IMR-90 (cell line): ENCODE data around the gene PLBD1. TPM values are rescaled to one million over a fixed set of nuclear protein-coding genes. Genes with fewer than 3 reads are reported as not detected.

Experiments
- ATAC-seq: fragments of 200-7000 bp; cut with Tn5 transposase; 2 replicates; pipeline ENCODE4 v1.9.1; 2020; ENCODE audit warnings: low read depth, mild to moderate bottlenecking, moderate library complexity
- Bru-seq: library from RNA; stranded (reverse); fragments of 400-500 nt; gene quantifications from one replicate; lab custom pipeline; 2021; lab: Mats Ljungman, UMichigan
- BruChase-seq, 2 experiments: library from RNA; stranded (reverse); fragments of 400-500 nt; gene quantifications; one replicate each; lab custom pipeline; 2021; lab: Mats Ljungman, UMichigan
- BruUV-seq: library from RNA; stranded (reverse); fragments of 400-500 nt; replicated peaks from 2 replicates; lab custom pipeline; 2021; lab: Mats Ljungman, UMichigan
- CTCF ChIA-PET: fragments of 300-600 bp; formaldehyde crosslinking; extraction: SDS; loops from one replicate; lab custom pipeline; 2021; ENCODE audit warnings: antibody characterized with exemption; lab: Yijun Ruan, JAX
- POLR2A ChIA-PET: fragments of 300-600 bp; sonication (Branson Sonifier 250); formaldehyde crosslinking; loops from one replicate; lab custom pipeline; 2022; ENCODE audit warnings: antibody characterized with exemption; ENCODE audit not compliant: unreplicated experiment; lab: Charles Lee
- DNase-seq: peaks from one replicate; pipeline ENCODE4 v3.0.0; 2013
- H2AFZ ChIP-seq: replicated peaks from 2 replicates; pipeline ENCODE3; 2013; ENCODE audit warnings: low read length, mild to moderate bottlenecking; ENCODE audit not compliant: poor library complexity
- H2AK5ac ChIP-seq: 2 replicates; pipeline ENCODE4 v1.6.1; 2013; ENCODE audit warnings: low read depth, low read length, inconsistent platforms
- H2AK9ac ChIP-seq: replicated peaks from 2 replicates; pipeline ENCODE3; 2013; ENCODE audit warnings: mild to moderate bottlenecking, low read depth, low read length, moderate library complexity; ENCODE audit not compliant: poor library complexity
- H2BK120ac ChIP-seq: 2 replicates; pipeline ENCODE4 v1.6.1; 2013; ENCODE audit warnings: low read depth, low read length, inconsistent platforms
- H2BK15ac ChIP-seq: 3 replicates; pipeline ENCODE4 v1.6.1; 2013; ENCODE audit warnings: low read depth, low read length, inconsistent platforms
- H2BK20ac ChIP-seq: 2 replicates; pipeline ENCODE4 v1.6.1; 2013; ENCODE audit warnings: low read depth, mild to moderate bottlenecking, inconsistent platforms, low read length, moderate library complexity
- H2BK5ac ChIP-seq: 2 replicates; pipeline ENCODE4 v1.6.1; 2013; ENCODE audit warnings: mild to moderate bottlenecking, low read depth, low read length, inconsistent platforms; ENCODE audit not compliant: poor library complexity, severe bottlenecking
- H3K14ac ChIP-seq: replicated peaks from 2 replicates; pipeline ENCODE4 v1.6.1; 2013; ENCODE audit warnings: low read depth, low read length, inconsistent platforms
- H3K18ac ChIP-seq: 2 replicates; pipeline ENCODE4 v1.6.1; 2013; ENCODE audit warnings: low read depth, low read length, control low read depth
- H3K23ac ChIP-seq: 2 replicates; pipeline ENCODE4 v1.6.1; 2013; ENCODE audit warnings: low read depth, low read length, inconsistent platforms
- H3K27ac ChIP-seq: 2 replicates; pipeline ENCODE4 v1.5.1; 2013; ENCODE audit warnings: mild to moderate bottlenecking, control low read depth, low read length; ENCODE audit not compliant: insufficient read depth
- H3K27me3 ChIP-seq: 2 replicates; pipeline ENCODE4 v1.6.1; 2013; ENCODE audit warnings: low read length; ENCODE audit not compliant: control insufficient read depth, insufficient read depth
- H3K36me3 ChIP-seq: 2 replicates; pipeline ENCODE4 v1.6.1; 2013; ENCODE audit warnings: low read length, mixed read lengths; ENCODE audit not compliant: control insufficient read depth, insufficient read depth
- H3K4ac ChIP-seq: 2 replicates; pipeline ENCODE4 v1.6.1; 2013; ENCODE audit warnings: low read depth, low read length, inconsistent platforms
- H3K4me1 ChIP-seq: 2 replicates; pipeline ENCODE4 v1.6.1; 2013; ENCODE audit warnings: low read length, mixed read lengths; ENCODE audit not compliant: control insufficient read depth, insufficient read depth
- H3K4me2 ChIP-seq: 2 replicates; pipeline ENCODE4 v1.6.1; 2013; ENCODE audit warnings: low read depth, mild to moderate bottlenecking, control low read depth, low read length, moderate library complexity
- H3K4me3 ChIP-seq: 2 replicates; pipeline ENCODE4 v1.5.1; 2013; ENCODE audit warnings: low read depth, mild to moderate bottlenecking, control low read depth, low read length, moderate library complexity; ENCODE audit not compliant: insufficient read depth
- H3K56ac ChIP-seq: 2 replicates; pipeline ENCODE4 v1.6.1; 2013; ENCODE audit warnings: low read length, inconsistent platforms; ENCODE audit not compliant: insufficient read depth; ENCODE audit errors: extremely low read depth
- H3K79me1 ChIP-seq, 2 experiments: 2 replicates each; pipeline ENCODE4 v1.6.1; 2013; ENCODE audit warnings: low read length in 2 of 2, inconsistent platforms in 1 of 2, low read depth in 1 of 2
- H3K9ac ChIP-seq: 2 replicates; pipeline ENCODE4 v1.6.1; 2013; ENCODE audit warnings: low read depth, low read length, control low read depth
- H3K9me1 ChIP-seq: 2 replicates; pipeline ENCODE4 v1.6.1; 2013; ENCODE audit warnings: low read length, inconsistent platforms; ENCODE audit not compliant: insufficient read depth
- H3K9me3 ChIP-seq: 2 replicates; pipeline ENCODE4 v1.6.1; 2013; ENCODE audit warnings: low read length; ENCODE audit not compliant: control insufficient read depth, insufficient read depth
- H4K20me1 ChIP-seq: 2 replicates; pipeline ENCODE4 v1.6.1; 2013; ENCODE audit warnings: low read length, inconsistent platforms; ENCODE audit not compliant: insufficient read depth
- H4K5ac ChIP-seq: 2 replicates; pipeline ENCODE4 v1.6.1; 2013; ENCODE audit warnings: mild to moderate bottlenecking, low read depth, low read length, control low read depth
- H4K8ac ChIP-seq, 2 experiments: 2 replicates each; pipeline ENCODE4 v1.6.1; 2013; ENCODE audit warnings: low read depth in 2 of 2, low read length in 2 of 2, control low read depth in 1 of 2, inconsistent platforms in 1 of 2
- H4K91ac ChIP-seq: 2 replicates; pipeline ENCODE4 v1.6.1; 2013; ENCODE audit warnings: low read depth, low read length, inconsistent platforms; ENCODE audit not compliant: insufficient read depth
- BHLHE40 ChIP-seq: fragments of 150-350 bp; IDR thresholded peaks from 2 replicates; pipeline ENCODE4 v1.6.1; 2016; ENCODE audit warnings: mild to moderate bottlenecking, low read depth, low read length
- CEBPB ChIP-seq: IDR thresholded peaks from 2 replicates; pipeline ENCODE4 v1.6.1; 2012; ENCODE audit warnings: low read depth, low read length, improper control_type of control experiment
- MXI1 ChIP-seq: IDR thresholded peaks from 2 replicates; pipeline ENCODE4 v1.6.1; 2012; ENCODE audit warnings: low read depth, mild to moderate bottlenecking, low read length, moderate library complexity, borderline replicate concordance
- NFE2L2 ChIP-seq: fragments of 150-350 bp; IDR thresholded peaks from 2 replicates; pipeline ENCODE4 v1.6.1; 2016; ENCODE audit warnings: low read depth, mild to moderate bottlenecking, low read length
- WGBS, 2 experiments: methylation state at CpG; one replicate each; pipeline versions ENCODE4 v1.1.5 to v1.1.7; 2013; ENCODE audit warnings: missing lambda C conversion rate in 2 of 2; ENCODE audit not compliant: insufficient read length in 1 of 2; ENCODE audit errors: extremely low coverage in 2 of 2; 5-methylcytosine and 5-hydroxymethylcytosine counted together
- dilution Hi-C: fragments of 300-500 bp; cut with HindIII; formaldehyde crosslinking; loops from one replicate; pipeline ENCODE4 v1.14.3; 2018; ENCODE audit warnings: low sequenced_read_pairs; ENCODE audit not compliant: unreplicated experiment
- in situ Hi-C: fragments of 300-500 bp; cut with MboI; formaldehyde crosslinking; loops from 3 replicates; pipeline ENCODE4 v1.14.3; 2019; ENCODE audit warnings: low sequenced_read_pairs, inconsistent platforms, mixed read lengths
- intact Hi-C: fragments of 100-400 bp; cut with micrococcal nuclease; formaldehyde crosslinking; loops from 2 replicates; pipeline ENCODE4 v1.10.0; 2022
- long read RNA-seq: library from polyadenylated mRNA; unstranded; transcript quantifications from one replicate; pipeline ENCODE4 v2.0.0, GENCODE V29; 2021; ENCODE audit not compliant: unreplicated experiment
- polyA plus RNA-seq, 3 experiments: library from polyadenylated mRNA; depleted of rRNA; stranded (reverse); fragments of >200 nt; gene quantifications; 2 replicates each; pipeline ENCODE4 v1.2.3, GENCODE V29; 2012; ENCODE audit warnings: low replicate concordance in 1 of 3
- total RNA-seq: library from RNA; depleted of rRNA; stranded (reverse); fragments of >200 nt; gene quantifications from 2 replicates; pipeline ENCODE4 v1.2.3, GENCODE V29; 2012; rRNA removed
- TF ChIP-seq, protein P1 (sequence below): fragments of 150-350 bp; IDR thresholded peaks from 2 replicates; pipeline ENCODE4 v1.6.1; 2017; ENCODE audit warnings: mild to moderate bottlenecking, antibody characterized with exemption, low read length, low read depth

The PLBD1 gene, protein sequence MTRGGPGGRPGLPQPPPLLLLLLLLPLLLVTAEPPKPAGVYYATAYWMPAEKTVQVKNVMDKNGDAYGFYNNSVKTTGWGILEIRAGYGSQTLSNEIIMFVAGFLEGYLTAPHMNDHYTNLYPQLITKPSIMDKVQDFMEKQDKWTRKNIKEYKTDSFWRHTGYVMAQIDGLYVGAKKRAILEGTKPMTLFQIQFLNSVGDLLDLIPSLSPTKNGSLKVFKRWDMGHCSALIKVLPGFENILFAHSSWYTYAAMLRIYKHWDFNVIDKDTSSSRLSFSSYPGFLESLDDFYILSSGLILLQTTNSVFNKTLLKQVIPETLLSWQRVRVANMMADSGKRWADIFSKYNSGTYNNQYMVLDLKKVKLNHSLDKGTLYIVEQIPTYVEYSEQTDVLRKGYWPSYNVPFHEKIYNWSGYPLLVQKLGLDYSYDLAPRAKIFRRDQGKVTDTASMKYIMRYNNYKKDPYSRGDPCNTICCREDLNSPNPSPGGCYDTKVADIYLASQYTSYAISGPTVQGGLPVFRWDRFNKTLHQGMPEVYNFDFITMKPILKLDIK
- under 0.01 TPM in 1 of 2 replicates, not detected in the other for total RNA-seq
- polyA plus RNA-seq (2012; rRNA removed), result not detected in 2 replicates
- 0.03 and 0.04 TPM in 2 replicates for polyA plus RNA-seq (2012; cell fraction: cytosol; rRNA removed)
- 0.08 TPM in 1 of 2 replicates, not detected in the other for polyA plus RNA-seq (2012; cell fraction: nucleus; rRNA removed; ENCODE audit: low replicate concordance)
- percentile 2 among the genes with signal in this experiment for Bru-seq, nascent RNA
- BruChase-seq, experiment 1, labeled RNA remaining after a 6-hour chase, result percentile 4 among the genes with signal in this experiment
- BruChase-seq, experiment 2, labeled RNA remaining after a 2-hour chase, result percentile 3 among the genes with signal in this experiment
- long read RNA-seq, result 0 reads

DNA sequence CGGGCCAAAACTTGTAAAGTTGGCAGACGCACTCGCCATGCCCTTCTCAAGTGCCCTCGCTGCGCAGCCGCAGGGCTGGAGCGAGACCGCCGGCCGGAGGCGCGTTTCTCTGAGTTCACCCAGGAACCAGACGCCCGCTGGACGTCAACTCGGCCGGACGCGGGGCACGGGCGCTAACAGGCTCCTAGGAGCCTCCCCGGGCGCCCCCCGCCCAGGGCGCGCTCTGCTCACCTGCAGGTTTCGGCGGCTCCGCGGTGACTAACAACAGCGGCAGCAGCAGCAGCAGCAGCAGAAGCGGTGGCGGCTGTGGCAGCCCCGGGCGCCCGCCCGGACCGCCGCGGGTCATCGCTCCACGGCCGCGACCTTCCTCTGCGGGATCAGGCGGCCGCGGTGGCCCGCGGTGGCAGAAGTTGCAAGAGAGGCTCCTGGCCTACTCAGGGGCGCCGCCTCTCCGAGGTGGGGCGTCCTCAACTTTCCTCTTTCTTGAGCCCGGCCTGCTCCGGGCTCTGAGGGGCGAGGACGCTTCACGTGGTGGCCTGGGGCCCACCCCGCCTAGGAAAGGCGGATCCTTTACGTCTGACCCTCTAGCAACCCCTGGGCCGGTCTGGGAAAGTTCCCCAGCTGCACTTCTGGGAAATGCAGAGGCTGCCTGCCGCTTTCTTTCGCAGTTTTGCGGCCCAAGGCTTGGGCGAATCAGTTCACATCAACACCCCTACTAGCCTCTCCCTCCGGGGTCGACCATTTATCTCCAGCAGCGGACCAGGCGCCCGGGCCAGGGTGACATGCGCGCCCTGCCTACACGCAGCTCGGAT lies at the start of gene PLBD1:
TSS of gene PLBD1 (minus strand) at position 533 of the 812 bp plus-strand sequence. CDS start at position 346, 187 bp downstream.
- no peak within 1 kb of the TSS for H4K91ac ChIP-seq
- 4% methylated on average over 28 of the region's 76 CpGs; no CpG with 5 or more reads in 1 of the 2 experiments for WGBS, 2 experiments
- H2AK9ac ChIP-seq, result no peak within 1 kb of the TSS
- no peak within 1 kb of the TSS for H4K5ac ChIP-seq
- no peak within 1 kb of the TSS for H2BK120ac ChIP-seq
- no peaks in the 10 kb centered on the region for H3K9me1 ChIP-seq
- dilution Hi-C loops, result no loop called here
- no peaks in the 10 kb centered on the region for H3K4me1 ChIP-seq
- H3K4me2 ChIP-seq, result peak within 1 kb of the TSS; percentile 43; the same call in 1 of the 2 replicates
- peak; percentile 72 for ATAC-seq
- POLR2A ChIA-PET, result no interaction called here
- no peaks in the 10 kb centered on the region for H3K9me3 ChIP-seq
- H2BK5ac ChIP-seq, result no peak within 1 kb of the TSS
- no peaks in the 10 kb centered on the region for H4K20me1 ChIP-seq
- no peak within 1 kb of the TSS for H2BK20ac ChIP-seq
- no peaks in the 10 kb centered on the region; the same call in none of the 2 replicates for H3K27me3 ChIP-seq
- H3K9ac ChIP-seq, result no peak within 1 kb of the TSS
- H3K4me3 ChIP-seq, result peak within 1 kb of the TSS; percentile 17; the same call in 1 of the 2 replicates
- no peak within 1 kb of the TSS for H2AK5ac ChIP-seq
- no TSS peak for BruUV-seq
- H3K27ac ChIP-seq, result no peak within 1 kb of the TSS
- no peak within 1 kb of the TSS for H3K23ac ChIP-seq
- H3K4ac ChIP-seq, result no peak within 1 kb of the TSS
- no peak within 1 kb of the TSS for H2BK15ac ChIP-seq
- no peak within 1 kb of the TSS for H3K18ac ChIP-seq
- in situ Hi-C loops, result no loop called here
- H3K14ac ChIP-seq, result no peak within 1 kb of the TSS
- DNase-seq, result no peak
- no peaks in the 10 kb centered on the region for H3K36me3 ChIP-seq
- H4K8ac ChIP-seq, result no peak within 1 kb of the TSS
- intact Hi-C loops, result no loop called here
- TF ChIP-seq BHLHE40 (no peak), MXI1 (no peak), CEBPB (no peak), NFE2L2 (no peak)
- TF ChIP-seq, protein P1, sequence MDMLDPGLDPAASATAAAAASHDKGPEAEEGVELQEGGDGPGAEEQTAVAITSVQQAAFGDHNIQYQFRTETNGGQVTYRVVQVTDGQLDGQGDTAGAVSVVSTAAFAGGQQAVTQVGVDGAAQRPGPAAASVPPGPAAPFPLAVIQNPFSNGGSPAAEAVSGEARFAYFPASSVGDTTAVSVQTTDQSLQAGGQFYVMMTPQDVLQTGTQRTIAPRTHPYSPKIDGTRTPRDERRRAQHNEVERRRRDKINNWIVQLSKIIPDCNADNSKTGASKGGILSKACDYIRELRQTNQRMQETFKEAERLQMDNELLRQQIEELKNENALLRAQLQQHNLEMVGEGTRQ, result no peak
- H3K79me1 ChIP-seq, result no peaks in the 10 kb centered on the region
- H2AFZ ChIP-seq, result peak within 1 kb of the TSS; percentile 71
- no peak within 1 kb of the TSS for H3K56ac ChIP-seq
- CTCF ChIA-PET, result no interaction called here
